Transverse colon (tissue), 4 donors: ENCODE results near the gene THSD8.
"Not testable (repeated sequence)": the region's sequence is repeated elsewhere in the genome, so short reads cannot be mapped to it uniquely, and the experiment has no call there.

Source experiments
- CTCF ChIP-seq, 5 experiments: fragments of 200-600 bp in 3 of 5; fragments of 450-650 bp in 2 of 5; sonication (generic) in 3 of 5; IDR thresholded peaks; 1 replicate in 2 of 5; 2 replicates in 3 of 5; pipeline ENCODE4 v1.5.1; 2016 to 2017; ENCODE audit warnings: antibody characterized with exemption in 5 of 5, inconsistent platforms in 3 of 5, mild to moderate bottlenecking in 2 of 5, moderate library complexity in 1 of 5
- EP300 ChIP-seq: sonication (generic); formaldehyde crosslinking; IDR thresholded peaks from one replicate; pipeline ENCODE4 v1.6.1; 2017; ENCODE audit warnings: antibody characterized with exemption, low read depth
- POLR2A ChIP-seq: fragments of 450-650 bp; IDR thresholded peaks from one replicate; pipeline ENCODE4 v1.6.1; 2016; ENCODE audit warnings: antibody characterized with exemption, mild to moderate bottlenecking, moderate library complexity
- POLR2AphosphoS5 ChIP-seq, 3 donors: sonication (generic); formaldehyde crosslinking; IDR thresholded peaks; one replicate each; pipeline ENCODE4 v1.6.1; 2016; ENCODE audit warnings: antibody characterized with exemption in 3 of 3

GRCh38 chr19:12817810-12818209 lies 15.9 kb downstream of the THSD8 start:
- not testable (repeated sequence) for TF ChIP-seq CTCF (IDR thresholded peaks at IDR 0.05); POLR2A; EP300; POLR2AphosphoS5 (IDR thresholded peaks at IDR 0.05)
